GM19240 (cell line): ENCODE data around the gene TBX2.

Source experiments
- DNase-seq: peaks from one replicate; pipeline ENCODE4 v3.0.0; 2011; ENCODE audit warnings: low spot score; ENCODE audit not compliant: insufficient read length

The TBX2 gene

DNA sequence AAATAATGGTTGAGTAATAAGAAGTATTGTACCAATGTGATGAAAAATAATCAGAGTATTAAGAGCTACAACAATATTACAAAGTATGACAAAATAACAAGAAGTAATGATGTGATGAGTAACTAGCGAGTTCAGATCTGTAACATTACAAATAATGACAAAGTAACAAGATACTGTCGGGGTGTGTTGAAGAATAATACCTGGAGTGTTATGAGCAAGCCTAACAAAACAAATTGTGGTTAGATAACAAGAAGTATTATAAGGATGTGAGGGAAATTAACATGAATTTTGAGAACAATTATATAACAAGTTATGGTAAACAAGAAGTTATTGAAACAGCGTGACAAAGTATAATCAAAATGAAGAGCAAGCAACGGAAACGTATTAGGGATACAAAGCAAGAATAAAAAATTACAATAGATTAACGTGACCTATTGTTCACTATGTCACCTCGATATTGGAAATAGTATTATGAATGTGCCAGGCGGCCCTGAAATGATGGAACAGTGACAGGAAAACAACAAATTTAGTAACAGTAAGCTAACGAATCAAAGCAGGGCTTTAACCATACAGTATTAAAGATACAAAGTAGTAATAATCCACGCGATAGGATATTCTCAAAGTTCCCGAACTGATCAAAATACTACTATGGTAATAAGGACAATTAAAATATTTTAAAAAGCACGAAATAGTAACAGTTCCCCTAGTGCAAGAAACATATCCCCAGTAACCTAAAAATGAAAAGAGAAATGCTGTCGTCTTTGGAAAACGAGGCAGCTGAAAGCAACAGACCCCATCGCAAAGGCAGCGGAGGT, 54.1 kb downstream of the TBX2 start:
- DNase-seq: no peak

DNA sequence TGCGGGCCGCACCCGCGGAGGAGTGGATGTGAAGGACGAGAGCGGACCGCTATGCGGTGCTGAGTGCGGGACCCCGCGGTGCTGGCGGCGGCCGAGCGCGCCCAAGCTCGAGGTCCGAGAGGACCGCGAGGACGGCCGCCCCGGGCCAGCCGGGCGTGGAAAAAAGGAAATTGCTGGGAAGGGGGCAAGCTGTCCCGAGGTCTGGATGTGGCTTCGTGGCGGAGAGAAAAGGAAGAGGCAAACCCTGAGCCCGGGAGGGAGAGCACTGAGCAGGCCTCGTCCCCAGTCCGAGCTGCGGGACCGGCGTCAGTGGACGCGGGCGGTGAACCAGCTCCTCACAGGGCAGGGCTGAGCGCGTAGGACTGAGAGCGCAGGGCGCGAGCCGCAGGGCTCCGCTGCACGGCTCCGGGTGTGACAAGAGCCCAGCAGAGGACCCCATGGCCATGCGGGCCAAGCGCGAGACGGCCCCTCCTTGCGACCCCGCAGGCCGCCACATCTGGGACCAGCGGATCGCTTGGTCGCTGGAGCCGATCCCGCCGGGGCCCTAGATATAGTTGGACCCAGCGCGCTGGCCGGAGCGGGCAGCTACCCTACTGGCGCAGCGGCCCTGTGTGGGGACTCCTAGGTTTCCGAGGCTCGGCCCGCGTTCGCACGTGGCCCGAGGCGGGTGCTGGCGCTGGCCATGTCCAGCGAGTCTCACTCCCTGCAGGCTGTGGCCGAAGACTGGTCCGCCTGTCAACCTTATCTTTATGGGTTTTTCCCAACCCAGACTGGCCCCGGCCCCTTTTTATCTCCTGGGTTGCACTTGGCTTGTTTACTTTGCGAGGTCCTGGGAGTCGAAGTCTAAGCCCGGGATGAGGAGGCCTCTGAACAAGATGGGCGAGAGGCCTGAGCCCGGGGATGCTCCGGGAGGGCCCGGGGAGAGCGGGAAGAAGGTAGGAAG, 55.0 kb downstream of the TBX2 start:
- no peak for DNase-seq

DNA sequence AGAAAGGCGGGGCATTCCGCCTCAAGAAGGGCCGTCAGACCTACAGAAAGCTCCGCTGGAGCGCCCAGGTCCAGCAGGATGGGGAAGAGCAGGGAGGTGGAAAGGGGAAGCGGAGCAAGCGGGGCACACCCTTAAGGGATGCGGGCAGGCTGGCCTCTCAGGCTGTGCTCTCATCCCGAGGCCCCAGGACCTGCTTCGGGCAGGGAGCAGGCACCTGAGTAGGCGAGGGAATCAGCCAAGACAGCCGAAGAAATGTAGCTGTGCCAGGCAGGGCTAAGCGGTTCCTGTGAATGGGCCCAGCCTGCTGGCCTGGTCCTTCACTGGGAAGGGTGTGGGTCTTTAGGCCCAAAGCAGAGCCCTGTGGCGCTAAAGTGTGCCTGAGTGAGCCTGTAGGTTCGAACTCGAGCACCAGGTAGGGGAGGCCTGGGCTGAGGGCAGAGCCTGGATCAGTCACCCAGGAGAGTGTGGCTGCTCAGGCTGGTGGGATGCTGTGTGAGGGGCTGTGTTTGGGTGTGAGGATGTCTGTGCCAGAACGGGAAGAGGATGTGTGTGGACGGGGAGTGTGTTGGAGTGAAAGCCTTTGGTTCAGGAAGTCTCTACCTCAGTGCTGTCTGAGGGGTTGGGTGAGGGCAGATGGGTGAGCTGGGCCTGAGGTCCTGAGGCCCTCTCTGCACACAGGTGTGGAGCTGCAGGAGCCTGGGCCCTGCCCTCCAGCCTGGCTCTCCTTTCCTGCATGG, 55.8 kb downstream of the TBX2 start:
- no peak for DNase-seq

DNA sequence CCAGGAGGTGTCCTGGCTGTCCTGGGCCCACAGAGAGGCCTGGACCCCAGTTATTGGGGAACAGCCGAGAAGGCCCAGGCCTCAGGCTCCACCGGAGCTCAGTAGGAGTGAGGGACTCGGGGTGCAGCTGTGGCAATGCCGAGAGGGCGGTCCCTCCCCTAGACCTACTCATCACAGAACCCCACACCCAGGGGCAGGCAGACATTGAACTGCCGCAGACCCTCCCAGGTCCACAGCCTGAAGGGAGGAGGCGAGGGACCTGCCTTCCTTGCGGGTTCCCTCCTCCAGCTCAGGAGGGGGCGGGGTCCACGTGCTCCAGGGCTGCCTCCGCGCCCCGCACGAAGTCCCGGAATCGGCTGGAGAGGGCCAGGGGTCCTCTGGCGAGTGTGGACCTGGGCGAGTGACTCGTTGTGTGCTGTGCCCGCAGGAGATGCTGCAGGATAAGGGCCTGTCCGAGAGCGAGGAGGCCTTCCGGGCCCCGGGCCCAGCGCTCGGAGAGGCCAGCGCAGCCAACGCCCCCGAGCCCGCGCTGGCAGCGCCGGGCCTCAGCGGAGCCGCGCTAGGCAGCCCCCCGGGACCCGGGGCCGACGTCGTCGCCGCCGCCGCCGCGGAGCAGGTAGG, 56.5 kb downstream of the TBX2 start:
- no peak for DNase-seq

DNA sequence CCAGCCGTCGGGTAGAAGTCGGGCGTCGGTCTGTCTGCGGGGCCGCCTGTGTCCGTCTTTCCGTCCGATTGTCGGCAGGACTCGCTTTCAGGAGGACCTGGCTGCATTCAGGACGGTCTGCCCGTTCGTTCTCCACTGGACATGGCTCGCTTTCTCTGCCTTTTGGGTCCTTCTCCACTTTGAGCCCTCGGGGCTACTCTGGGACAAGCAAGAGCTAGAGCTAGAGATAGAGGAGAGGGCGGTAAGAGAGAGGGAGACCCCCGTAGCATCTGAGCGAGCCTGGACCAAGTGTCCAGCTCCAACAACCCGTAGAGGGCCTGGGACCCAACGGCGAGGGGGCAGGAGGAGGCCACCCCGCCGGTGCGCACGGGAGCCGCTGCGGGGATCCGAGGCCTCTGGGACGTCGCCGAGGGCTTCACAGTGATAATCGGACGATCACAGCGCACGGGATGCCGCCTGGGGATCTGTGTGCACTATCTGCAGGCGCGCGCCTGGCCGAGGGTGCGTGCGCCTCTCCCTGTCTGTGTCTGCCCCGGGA, 57.1 kb downstream of the TBX2 start:
- no peak for DNase-seq

DNA sequence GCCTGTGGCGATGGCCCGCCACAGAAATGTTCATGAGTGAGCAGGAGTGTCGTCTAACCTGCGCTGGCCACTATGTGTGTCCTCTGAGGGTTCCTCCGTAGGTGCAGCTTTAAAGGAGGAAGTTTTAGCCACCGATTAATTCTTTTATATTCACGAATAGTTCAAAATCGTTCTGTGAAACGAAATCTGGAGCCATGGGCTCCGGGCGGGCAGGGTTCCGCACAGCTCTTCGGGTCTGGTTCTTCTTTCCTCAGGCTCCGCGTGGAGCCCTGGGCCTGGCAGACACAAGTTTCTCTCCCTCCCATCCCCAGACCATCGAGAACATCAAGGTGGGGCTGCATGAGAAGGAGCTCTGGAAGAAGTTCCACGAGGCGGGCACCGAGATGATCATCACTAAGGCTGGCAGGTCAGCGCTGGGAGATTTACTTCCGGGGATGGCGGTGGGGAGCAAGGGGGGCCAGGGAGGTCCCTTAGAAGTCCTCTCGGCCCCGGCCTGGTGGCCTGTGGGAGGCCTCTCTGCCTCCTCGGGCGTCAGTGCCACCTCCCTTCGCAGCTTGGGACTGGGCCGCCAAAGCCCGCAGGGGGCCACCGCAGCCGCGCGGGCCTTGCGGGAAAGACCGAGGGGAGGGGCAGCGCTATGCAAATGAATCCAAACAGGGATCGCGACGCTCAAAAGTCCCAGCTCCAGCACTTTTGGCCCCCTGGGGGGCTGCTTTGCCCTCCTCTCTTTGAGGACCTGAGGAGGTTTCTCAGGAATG, 57.8 kb downstream of the TBX2 start:
- no peak for DNase-seq

DNA sequence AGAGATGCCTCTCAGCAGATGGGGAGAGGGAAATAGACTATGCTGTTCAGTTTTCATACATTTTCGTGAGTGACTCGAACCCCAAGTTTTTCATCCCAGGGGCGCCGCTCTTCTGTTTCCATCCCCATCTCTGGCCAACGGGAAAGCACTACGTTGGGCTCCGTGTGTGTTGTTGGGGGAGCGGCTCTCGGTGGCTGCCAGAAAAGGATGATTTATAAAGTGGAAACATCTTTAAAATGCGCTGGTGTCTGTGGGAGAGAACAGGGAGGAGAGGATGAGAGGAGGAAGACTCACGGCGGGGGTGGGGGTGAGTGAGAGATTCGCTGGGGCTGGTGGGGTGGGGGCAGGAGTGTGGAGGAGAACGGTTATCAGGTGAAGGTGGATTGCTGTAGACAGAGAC, 58.4 kb downstream of the TBX2 start:
- DNase-seq: no peak

DNA sequence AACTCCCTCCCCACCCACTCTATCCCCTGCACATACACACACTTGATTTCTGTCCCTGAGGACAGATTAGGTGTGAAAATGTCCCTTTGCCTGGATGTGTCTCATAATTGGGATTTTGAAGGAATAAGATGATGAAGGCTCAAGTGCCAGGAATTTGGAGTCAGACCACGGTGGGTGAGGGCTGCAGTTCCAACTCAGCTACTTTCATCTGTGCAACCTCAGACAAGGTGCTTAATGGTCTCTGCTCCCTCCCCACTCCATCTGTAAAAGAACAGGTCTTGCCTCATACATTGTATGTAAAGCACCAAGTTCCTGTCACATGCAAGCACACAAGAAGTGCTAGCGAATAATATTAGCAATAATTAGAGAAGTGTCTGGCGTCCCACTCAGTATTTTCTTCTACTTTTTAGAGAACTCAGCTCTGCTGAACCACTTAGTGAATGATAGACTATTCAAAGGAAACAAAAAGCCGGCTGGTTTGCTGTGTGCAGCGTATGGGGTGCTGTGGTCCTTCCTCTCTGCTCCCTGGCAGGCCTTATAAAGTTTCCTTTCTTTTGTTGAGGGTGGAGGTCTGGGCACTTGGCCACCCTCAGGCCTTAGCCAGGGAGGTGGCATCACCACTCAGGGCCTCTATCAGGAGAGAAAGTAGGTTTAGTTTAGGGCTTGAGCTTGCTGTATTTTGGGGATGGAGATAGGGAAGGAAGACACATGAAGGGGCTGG, 58.9 kb downstream of the TBX2 start:
- no peak for DNase-seq
